HUES6 (cell line): ENCODE data around the gene MARCO.

ENCODE experiments used
- H3K27ac ChIP-seq: 2 replicates; pipeline ENCODE4 v1.7.0; 2013; ENCODE audit warnings: low read depth, mild to moderate bottlenecking, low read length, inconsistent platforms
- H3K27me3 ChIP-seq: 2 replicates; pipeline ENCODE4 v1.6.1; 2013; ENCODE audit warnings: low read length; ENCODE audit not compliant: control insufficient read depth, insufficient read depth
- H3K36me3 ChIP-seq: 2 replicates; pipeline ENCODE4 v1.6.1; 2013; ENCODE audit warnings: low read length; ENCODE audit not compliant: control insufficient read depth, insufficient read depth
- H3K4me1 ChIP-seq: 2 replicates; pipeline ENCODE4 v1.6.1; 2013; ENCODE audit warnings: low read length; ENCODE audit not compliant: control insufficient read depth, insufficient read depth
- H3K4me3 ChIP-seq: 2 replicates; pipeline ENCODE4 v1.5.1; 2013; ENCODE audit warnings: low read depth, low read length
- H3K9ac ChIP-seq: one replicate; pipeline ENCODE4 v1.6.1; 2013; ENCODE audit warnings: mild to moderate bottlenecking, low read length
- H3K9me3 ChIP-seq: 2 replicates; pipeline ENCODE4 v1.6.1; 2013; ENCODE audit warnings: low read depth, low read length; ENCODE audit not compliant: control insufficient read depth, insufficient read depth

The MARCO gene

DNA sequence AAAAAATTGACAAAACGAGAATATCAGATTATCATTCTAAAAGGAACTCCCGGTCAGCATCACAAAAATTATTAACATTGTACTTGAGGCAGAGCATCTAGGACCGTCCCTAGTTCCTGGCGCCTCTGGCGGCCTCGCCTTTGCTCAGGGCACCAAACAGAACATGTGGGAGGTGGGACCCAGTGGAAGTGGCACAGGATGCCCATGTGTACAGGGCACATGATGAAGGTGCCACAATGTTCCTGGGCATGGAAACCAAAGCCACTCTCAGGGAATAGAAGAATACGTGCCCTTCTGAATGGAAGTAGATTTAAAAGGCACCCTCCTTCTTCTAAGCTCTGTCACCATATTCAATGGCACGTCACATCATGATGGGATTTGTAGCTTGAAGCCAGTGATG, 30.1 kb upstream of the MARCO start:
- Histone ChIP-seq H3K9ac (no peak overlapping the region), H3K9me3 (no peaks in the 10 kb centered on the region), H3K36me3 (no peaks in the 10 kb centered on the region), H3K4me3 (no peak overlapping the region), H3K4me1 (no peaks in the 10 kb centered on the region), H3K27me3 (no peaks in the 10 kb centered on the region), H3K27ac (no peak overlapping the region)

DNA sequence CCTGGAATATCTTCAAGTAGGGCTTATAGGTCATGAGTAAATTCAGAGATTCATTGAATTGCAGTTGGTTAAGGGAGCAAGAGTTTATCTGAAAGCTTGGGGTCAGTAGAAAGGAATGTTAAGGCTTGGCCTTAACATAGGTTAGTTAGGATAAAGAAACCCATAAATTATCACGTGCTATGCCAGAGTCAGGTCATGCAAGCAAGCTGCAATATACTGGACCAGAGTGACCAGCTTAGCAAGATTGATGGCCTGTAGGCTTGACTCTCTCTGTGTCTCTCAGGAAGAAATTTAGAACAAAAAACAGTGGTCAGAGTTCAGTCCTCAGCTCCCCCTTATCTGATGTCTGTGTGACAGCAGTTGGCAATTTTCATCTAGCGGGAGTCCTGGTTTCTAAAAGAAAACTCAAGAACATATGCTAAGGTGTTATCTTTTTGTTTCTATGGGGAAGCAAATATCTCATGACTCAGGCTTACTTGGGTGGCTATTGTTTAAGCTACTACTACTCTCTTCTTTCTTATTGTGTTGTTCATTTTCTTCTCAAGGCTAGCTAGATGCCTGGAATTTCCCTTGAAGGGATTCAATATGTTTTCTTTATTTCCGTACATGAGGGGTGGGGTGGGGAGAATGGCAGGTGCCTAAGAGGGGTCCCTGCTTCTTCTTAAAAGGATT, 28.7 kb upstream of the MARCO start:
- Histone ChIP-seq H3K9ac (no peak overlapping the region), H3K4me3 (no peak overlapping the region), H3K27me3 (no peaks in the 10 kb centered on the region), H3K4me1 (no peaks in the 10 kb centered on the region), H3K36me3 (no peaks in the 10 kb centered on the region), H3K9me3 (no peaks in the 10 kb centered on the region), H3K27ac (no peak overlapping the region)

DNA sequence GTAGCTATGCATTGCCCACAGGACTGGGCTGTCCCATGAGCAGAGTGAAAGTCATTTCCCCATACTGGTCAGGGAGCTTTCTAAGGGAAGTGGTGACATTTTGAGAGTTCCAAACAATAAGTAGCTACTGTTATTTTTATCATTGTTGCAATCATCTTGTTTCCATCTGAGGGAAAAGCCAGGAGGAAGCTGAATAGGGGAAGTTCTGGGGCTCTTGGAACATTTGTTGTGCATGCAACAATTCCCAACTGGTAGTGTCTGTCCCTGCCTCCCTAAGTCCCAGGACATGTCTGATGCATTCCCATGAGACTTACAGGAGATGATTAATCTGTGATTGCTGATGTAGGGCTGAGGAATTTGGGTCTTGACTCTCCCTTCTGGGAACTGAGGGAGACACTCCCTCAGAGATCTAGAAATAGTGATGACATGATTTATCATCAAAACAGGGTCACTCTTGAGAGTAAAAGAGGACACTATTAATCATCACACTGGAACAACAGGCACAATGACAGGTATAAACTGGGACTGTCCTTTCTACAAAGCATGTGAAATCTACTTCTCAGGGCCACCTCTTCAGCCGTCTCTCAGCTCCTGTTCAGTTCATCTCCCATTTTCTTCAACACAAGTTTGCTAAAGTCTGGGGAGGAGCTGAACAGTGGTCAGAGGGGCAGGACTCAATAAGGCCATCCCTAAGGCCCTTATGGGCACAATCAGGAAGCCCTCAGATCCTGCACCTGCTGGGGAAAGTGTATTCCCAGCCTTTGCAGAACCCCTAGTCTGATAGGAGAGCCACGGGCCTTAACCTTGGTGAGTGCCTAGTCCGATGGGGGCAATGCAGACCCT, 28.0 kb upstream of the MARCO start:
- no peak overlapping the region for H3K4me3 ChIP-seq
- no peak overlapping the region for H3K9ac ChIP-seq
- no peaks in the 10 kb centered on the region for H3K27me3 ChIP-seq
- no peaks in the 10 kb centered on the region for H3K4me1 ChIP-seq
- no peaks in the 10 kb centered on the region for H3K9me3 ChIP-seq
- no peak overlapping the region for H3K27ac ChIP-seq
- no peaks in the 10 kb centered on the region for H3K36me3 ChIP-seq

DNA sequence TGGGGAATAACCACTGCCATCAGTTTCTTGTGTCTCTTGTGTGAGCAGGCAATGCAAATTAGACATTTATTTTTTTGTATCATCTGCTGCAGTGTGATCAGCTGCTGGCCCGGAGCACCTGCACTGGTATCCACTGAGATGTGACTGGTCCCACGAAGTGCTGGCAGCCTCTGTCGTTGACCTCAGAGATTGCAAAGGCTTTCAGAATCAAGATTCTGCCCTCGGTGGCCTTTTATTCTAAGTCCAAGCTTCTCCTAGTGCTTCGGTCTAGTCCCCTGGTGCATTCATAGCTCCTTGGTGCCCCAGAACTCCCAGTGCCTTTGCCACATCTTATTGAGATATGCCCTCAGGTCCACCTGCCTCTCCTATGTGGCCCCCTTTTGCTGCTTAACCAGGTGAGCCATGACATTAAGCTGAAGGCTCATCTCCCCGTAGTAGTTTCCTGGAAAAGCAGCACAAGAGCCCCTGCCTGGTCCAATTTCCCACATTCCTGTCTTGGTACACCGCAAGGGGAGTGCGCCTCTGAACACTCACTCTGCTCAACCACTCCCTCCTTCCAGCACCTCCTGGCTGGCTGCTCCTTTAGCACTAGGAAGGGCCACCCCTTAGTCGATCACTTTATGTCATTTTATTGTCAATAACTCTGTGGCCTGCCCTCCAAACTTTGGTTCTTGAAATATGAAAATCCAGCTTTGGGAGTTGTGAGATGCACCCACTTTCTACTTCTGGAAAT, 27.1 kb upstream of the MARCO start:
- H3K4me1 ChIP-seq = no peaks in the 10 kb centered on the region
- H3K27ac ChIP-seq = no peak overlapping the region
- H3K9ac ChIP-seq = no peak overlapping the region
- no peak overlapping the region for H3K4me3 ChIP-seq
- H3K27me3 ChIP-seq = no peaks in the 10 kb centered on the region
- no peaks in the 10 kb centered on the region for H3K36me3 ChIP-seq
- H3K9me3 ChIP-seq = no peaks in the 10 kb centered on the region

DNA sequence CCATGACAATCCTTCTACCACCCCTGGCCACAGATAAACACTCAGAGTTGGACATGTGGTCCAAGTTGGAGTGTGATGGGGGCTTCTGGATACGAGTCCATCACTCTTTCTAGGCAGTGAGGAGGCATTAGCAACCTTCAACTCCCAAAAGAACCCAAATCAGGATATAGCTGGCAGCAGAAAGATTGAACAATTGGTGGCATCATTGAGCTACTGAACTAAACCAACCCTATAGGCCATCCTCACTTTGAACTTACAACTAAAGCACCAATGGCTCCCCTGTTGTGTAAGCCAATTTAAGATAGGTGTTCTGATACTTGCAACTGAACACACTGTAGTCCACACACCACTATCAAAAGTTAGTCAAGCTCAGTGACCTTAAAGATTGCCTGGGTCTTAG, 24.0 kb upstream of the MARCO start:
- Histone ChIP-seq H3K4me3 (no peak overlapping the region), H3K36me3 (no peaks in the 10 kb centered on the region), H3K27ac (no peak overlapping the region), H3K4me1 (no peaks in the 10 kb centered on the region), H3K9me3 (no peaks in the 10 kb centered on the region), H3K9ac (no peak overlapping the region), H3K27me3 (no peaks in the 10 kb centered on the region)

DNA sequence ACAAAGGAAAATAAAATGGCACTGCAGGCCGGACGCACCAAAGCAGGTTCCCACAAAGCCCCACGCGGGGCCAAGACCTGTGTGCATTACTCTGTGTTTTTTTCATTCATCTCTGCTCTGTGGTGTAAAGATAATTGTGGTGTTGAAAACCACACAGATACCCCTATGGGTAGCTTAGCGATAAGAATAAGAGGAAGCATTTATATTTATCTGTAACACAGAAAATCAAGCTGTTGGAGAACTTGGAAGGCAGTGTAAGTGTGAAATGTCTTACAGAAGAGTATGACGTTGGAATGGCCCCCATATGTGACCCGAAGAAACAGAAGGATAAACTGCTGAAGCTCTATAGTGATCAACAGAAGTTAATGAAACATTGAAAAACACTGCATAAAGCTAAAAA, 20.3 kb upstream of the MARCO start:
- H3K9ac ChIP-seq = no peak overlapping the region
- H3K36me3 ChIP-seq = no peaks in the 10 kb centered on the region
- H3K27ac ChIP-seq = no peak overlapping the region
- no peak overlapping the region for H3K4me3 ChIP-seq
- no peaks in the 10 kb centered on the region for H3K4me1 ChIP-seq
- no peaks in the 10 kb centered on the region; the same call in 1 of the 2 replicates for H3K27me3 ChIP-seq
- H3K9me3 ChIP-seq = no peaks in the 10 kb centered on the region

DNA sequence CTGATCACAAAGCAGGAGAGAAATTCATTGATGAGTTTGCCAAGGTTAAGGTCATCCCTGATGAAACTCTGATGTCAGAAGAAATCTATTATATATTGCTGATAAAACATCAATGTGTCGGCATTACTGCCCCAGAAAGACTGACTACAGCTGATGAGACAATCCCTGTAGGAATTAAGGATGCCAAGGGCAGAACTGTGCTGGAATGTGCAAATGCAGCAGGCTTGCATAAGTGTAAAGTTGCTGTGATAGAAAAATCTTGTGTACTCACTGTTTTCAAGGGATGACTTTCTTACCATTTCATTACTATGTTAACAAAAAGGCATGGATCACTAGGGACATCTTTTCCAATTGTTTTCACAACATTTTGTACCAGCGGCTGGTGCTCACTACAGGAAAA, 19.7 kb upstream of the MARCO start:
- Histone ChIP-seq H3K9ac (no peak overlapping the region), H3K27ac (no peak overlapping the region)

DNA sequence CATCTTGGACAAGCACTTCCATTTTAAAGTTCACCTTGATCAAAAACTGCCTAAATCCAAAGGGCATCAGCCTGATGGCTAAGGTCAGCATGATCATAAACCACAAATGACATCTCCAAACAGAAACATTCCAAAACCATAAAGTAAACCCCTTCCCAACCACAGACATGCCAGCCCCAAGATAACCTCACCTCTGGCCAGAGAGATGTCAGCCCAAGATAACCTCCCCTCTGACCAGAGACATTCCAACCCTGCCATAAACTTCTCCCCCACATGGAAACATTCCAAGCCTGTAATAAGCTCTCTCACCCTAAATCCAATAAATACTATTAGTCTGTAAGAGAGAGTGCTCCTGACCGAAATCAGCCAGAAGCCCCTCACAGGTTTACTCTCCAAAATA, 18.6 kb upstream of the MARCO start:
- H3K9ac ChIP-seq = no peak overlapping the region
- no peaks in the 10 kb centered on the region for H3K4me1 ChIP-seq
- H3K27me3 ChIP-seq = no peaks in the 10 kb centered on the region; the same call in 1 of the 2 replicates
- no peaks in the 10 kb centered on the region for H3K36me3 ChIP-seq
- no peaks in the 10 kb centered on the region for H3K9me3 ChIP-seq
- H3K4me3 ChIP-seq = no peak overlapping the region
- no peak overlapping the region for H3K27ac ChIP-seq

More for the DNA sequence above, 19.7 kb upstream of the MARCO start:
- no peaks in the 10 kb centered on the region; the same call in 1 of the 2 replicates for H3K27me3 ChIP-seq
- H3K4me3 ChIP-seq = no peak overlapping the region
- H3K9me3 ChIP-seq = no peaks in the 10 kb centered on the region
- H3K36me3 ChIP-seq = no peaks in the 10 kb centered on the region
- H3K4me1 ChIP-seq = no peaks in the 10 kb centered on the region

DNA sequence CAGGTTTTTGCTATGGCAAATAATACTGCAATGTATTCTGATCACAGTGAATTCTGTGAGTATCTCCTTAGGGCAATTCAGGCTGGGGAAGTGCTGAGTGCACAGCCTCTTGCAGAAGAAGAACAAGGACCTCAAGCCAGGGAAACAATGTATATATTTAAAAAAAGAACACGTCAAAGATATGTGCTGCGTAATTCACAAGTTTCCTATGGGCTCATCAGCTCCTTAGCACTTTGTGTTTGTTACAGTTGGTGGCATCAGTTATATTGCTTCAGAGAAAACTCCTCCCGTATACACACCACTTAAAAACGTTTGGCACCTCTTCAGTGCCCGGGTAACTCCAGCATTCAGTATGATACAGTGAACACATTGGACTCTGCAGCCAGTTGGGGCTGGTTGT, 16.5 kb upstream of the MARCO start:
- Histone ChIP-seq H3K4me1 (no peaks in the 10 kb centered on the region), H3K4me3 (no peak overlapping the region), H3K36me3 (no peaks in the 10 kb centered on the region), H3K9ac (no peak overlapping the region), H3K27me3 (no peaks in the 10 kb centered on the region; the same call in 1 of the 2 replicates), H3K9me3 (no peaks in the 10 kb centered on the region), H3K27ac (no peak overlapping the region)

DNA sequence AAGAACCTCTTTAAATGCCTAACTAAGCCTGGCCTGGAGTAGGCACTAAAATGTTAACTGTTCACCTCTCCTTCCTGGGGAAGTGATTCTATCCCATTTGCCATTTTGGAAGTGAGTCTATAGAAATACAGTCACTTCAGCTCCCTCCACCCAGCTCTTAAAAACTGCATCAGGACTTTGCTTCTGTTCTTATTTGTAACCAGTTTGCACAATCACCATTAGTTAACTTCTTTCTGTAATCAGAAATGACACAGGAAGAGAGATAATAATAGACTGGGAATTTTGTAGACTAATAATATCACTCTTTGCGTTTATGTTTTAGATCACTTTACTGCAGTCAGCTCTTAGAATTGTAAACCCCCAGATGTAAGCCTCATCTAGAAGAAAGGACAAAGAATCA, 16.0 kb upstream of the MARCO start:
- Histone ChIP-seq H3K4me1 (no peaks in the 10 kb centered on the region), H3K9ac (no peak overlapping the region), H3K9me3 (no peaks in the 10 kb centered on the region), H3K27me3 (no peaks in the 10 kb centered on the region; the same call in 1 of the 2 replicates), H3K36me3 (no peaks in the 10 kb centered on the region), H3K27ac (no peak overlapping the region), H3K4me3 (no peak overlapping the region)

DNA sequence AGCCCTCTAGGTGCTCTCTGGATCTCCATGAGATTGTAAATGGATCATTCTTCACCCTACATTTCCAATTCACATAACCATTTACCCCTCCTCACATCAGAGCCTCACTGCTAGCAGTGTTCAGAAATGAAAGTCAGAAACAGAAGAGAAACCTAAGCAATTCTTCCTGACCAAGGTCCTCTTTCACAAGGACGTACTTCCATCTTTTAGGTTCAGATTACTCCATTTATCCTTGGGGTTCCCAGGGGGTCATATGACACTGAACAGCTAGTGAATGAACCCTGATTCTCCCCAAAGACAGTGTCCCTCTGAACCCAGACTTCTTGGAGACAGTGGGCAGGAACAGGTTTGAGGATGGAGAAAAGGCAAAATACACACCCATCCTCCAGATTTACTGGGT, 12.9 kb upstream of the MARCO start:
- Histone ChIP-seq H3K36me3 (no peaks in the 10 kb centered on the region), H3K9me3 (peaks cover 5% of the 10 kb centered on the region), H3K27ac (no peak overlapping the region), H3K4me1 (no peaks in the 10 kb centered on the region), H3K9ac (no peak overlapping the region), H3K27me3 (no peaks in the 10 kb centered on the region; the same call in 1 of the 2 replicates), H3K4me3 (no peak overlapping the region)
